T47D (cell line): ENCODE results near the gene B3GLCT.

Source experiments
- DNase-seq, 2 experiments: peaks; one replicate each; pipeline versions ENCODE4 v3.0.0 to v3.0.0-alpha.2; 2011 to 2012; ENCODE audit warnings: low read depth in 1 of 2, low spot score in 1 of 2
- JUND ChIP-seq: IDR thresholded peaks from 2 replicates; pipeline ENCODE4 v1.6.1; 2012; ENCODE audit warnings: low read depth
- in situ Hi-C: cut with HindIII; loops from 2 replicates; pipeline ENCODE4 v1.10.0; 2016; ENCODE audit warnings: low sequenced_read_pairs, low pct_unique_long_range_greater_than_20kb

B3GLCT gene

DNA sequence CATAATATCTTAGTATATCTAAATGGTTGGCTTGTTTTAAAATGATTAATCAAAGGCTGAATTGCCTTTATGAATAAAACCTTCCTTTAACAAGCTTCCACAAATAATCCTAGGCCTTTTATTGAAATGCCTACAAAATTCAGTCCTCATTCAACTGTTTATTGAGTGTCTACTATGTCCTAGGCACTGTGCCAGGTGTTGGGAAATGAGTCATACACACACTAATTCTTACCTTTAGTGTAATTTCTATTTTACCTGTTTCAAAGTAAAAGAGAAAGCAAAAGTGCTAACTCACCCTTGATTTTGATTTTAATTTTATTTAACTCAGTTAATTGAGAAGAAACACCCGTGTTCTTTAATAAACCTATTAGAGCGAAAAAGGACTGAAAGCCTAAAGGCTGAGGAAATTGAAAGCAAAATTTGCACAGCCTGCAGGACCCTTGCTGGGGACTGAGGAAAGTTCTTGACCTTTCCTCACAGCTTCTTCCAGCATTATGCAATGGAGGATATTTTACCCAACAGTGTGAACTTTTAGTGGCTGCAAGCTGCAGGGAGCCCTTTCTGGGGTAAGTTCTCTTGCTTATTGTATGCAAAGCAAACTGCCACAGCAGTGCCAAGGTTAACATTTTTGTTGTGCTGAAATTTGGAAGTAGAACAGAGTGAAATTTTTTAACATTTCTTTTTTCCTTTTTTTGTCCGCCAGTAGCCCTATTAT, 83.1 kb downstream of the B3GLCT start:
- DNase-seq: no peak
- in situ Hi-C loops: no loop called here
- no peak for TF ChIP-seq JUND

DNA sequence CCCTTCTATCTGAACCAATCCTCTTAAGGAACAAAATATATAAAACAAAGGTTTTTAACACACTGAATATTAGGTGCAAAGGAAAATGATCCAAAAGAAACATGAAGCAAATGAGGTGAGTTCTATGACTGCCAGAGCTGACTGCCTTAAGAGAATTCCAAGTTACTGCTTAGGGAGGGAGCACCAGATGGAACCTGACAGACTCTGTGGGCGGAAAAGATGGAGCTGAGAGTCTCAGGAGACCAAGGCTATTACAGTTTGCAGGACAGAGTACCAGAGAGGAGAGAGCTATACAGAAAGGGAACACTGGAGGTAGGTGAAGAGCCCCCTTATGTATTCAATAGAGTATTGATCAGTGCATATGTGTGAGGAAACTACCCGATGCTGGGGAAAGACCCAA, 87.2 kb downstream of the B3GLCT start:
- no peak for DNase-seq
- TF ChIP-seq JUND: no peak
- in situ Hi-C loops: no loop called here

DNA sequence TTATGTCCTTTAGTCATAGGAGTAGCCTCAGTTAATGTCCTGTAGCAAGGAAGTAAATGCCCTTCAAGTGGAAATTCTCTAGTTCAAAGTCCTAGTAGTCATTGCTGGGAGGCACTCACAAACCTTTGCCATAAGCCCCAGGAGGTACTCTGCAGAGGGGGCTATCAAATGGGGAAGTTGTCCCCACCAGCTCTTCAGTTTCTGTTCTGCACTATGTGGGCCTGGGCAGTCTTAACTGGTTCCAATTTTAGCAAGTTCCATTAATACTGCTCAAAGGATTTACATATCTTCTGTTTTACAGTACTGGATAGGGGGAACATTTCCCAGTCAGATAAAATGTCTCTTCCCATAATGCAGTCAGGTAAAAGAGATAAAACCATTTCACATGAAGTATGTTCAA, 101.3 kb downstream of the B3GLCT start:
- DNase-seq: no peak
- TF ChIP-seq JUND: no peak
- in situ Hi-C loops: no loop called here

DNA sequence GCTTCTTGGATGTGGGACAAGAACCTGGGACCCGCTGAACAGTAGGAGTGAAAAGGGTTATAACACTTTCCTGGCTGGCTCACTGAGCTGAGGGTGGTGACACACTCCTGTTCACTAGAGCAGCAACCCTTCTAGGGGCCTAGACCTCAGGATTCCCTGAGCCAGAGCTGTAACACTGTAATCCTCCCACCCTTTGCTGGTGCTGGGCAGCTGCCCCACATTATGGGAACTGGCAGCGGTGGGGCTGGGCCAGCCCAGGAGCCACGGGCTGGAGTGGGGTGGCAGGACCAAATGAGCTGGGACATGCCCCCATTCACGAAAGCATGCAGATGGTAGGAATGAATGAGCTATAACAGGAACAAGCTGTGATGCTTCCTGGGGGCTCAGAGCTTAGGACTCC, 110.6 kb downstream of the B3GLCT start:
- in situ Hi-C loops: no loop called here
- TF ChIP-seq JUND: no peak
- no peak for DNase-seq

DNA sequence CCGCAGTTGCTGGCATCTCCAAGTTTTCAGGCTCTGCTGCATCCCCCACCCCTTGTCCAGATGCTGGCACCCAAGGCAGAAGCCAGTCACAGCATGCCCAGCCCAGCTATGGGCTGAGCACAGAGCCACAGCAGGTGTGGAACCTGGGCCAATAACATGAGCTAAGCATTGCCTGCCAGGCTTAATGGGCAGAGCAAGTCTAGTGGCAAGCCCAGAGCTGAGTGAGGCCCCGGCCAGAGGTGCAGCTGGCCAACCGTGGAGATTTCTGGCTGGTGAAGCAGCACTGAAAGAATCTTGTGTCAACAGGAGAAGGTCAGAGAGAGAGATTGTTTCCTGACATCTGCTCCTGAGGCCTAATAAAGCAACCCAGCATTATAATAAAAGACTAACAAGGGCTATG, 111.0 kb downstream of the B3GLCT start:
- in situ Hi-C loops: no loop called here
- no peak for DNase-seq
- TF ChIP-seq JUND: no peak

DNA sequence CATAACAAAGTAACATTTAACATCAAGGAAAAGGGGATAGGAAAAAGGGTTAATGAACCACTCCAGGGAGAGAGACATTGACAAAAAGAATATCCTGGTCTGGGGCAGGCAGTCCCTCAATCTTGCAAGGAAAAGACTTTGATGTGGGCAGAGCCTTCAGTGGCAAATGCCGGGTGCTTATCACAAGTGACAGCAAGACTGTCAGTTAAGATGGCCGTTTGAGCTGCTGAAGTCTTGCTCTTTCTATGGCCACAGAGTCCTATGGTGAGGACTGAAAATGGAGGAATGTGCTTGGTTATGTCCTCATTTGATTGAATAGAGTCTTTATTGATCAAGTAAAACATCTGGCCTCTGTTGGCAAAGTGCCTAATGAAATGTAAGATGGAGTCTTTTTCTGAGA, 112.1 kb downstream of the B3GLCT start:
- no peak for DNase-seq
- in situ Hi-C loops: no loop called here
- TF ChIP-seq JUND: no peak

DNA sequence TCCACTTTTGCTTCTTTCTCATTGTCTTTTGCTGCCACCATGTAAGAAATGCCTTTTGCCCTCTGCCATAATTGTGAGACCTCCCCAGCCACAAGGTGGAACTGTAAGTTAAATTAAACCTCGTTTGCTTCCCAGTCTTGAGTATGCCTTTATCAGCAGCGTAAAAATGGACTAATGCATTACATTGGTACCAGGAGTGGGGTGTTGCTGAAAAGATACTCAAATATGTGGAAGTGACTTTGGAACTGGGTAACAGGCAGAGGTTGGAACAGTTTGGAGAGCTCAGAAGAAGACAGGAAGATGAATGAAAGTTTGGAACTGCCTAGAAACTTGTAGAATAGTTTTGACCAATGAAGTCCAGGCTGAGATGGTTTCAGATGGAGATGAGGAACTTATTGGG, 115.2 kb downstream of the B3GLCT start:
- TF ChIP-seq JUND: no peak
- DNase-seq: no peak
- in situ Hi-C loops: no loop called here

DNA sequence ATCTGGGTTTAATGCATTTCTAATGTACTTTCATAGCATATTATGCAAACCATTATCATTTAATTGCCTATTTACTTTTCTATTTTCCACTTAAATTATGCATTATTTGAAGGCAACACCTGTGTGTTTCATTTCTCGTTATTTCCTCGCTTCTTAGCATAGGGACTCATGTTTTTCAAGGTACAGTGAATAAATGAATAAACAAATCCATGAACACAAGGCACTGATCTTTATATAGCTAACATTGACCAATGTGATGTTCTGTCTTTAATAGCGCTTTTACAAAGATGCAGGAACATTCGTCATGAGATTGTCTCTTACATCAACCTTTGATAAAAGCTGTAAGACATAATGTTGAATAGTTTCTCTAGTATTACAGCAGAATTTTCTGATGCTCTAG, 121.2 kb downstream of the B3GLCT start:
- TF ChIP-seq JUND: no peak
- in situ Hi-C loops: no loop called here
- DNase-seq: no peak

DNA sequence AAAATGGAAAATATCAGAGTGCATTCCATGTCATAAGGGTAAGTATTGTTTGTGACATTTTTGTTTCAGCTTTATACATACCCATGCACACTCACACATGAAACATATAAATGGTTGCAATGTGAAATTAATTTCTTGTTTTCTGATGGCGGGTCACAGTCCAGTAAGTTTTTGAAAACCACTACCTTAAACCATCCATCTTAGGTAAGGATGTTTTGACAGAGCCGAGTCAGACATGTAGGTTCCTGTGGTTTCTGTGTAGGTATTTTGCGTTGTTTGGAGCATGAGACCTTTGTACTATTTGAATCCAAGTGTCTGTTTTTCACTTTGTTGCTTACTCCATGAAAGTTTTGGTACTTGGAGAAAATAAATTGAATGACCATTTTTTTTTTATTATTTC, 121.7 kb downstream of the B3GLCT start:
- no peak for TF ChIP-seq JUND
- DNase-seq: no peak
- in situ Hi-C loops: no loop called here

DNA sequence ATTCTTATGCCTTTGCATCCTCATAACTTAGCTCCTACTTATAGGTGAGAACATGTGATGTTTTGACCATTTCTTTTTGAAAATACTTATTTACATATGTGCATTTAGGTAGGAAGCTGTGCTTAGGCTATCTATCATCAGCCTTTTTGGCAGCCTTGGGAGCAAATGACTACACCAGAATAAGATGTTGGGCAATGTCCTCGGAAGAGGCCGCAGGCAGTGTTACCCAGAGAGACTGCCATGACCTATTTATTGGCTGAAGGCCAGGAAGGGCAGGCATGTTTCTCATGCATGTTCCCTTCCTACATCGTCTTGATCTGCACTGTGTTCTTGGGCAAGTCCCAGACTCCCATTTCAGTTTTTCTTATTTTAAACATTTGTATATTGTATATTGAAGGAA, 122.3 kb downstream of the B3GLCT start:
- DNase-seq: peak in 1 of 2 experiments; percentile 43
- in situ Hi-C loops: no loop called here
- TF ChIP-seq JUND: no peak

DNA sequence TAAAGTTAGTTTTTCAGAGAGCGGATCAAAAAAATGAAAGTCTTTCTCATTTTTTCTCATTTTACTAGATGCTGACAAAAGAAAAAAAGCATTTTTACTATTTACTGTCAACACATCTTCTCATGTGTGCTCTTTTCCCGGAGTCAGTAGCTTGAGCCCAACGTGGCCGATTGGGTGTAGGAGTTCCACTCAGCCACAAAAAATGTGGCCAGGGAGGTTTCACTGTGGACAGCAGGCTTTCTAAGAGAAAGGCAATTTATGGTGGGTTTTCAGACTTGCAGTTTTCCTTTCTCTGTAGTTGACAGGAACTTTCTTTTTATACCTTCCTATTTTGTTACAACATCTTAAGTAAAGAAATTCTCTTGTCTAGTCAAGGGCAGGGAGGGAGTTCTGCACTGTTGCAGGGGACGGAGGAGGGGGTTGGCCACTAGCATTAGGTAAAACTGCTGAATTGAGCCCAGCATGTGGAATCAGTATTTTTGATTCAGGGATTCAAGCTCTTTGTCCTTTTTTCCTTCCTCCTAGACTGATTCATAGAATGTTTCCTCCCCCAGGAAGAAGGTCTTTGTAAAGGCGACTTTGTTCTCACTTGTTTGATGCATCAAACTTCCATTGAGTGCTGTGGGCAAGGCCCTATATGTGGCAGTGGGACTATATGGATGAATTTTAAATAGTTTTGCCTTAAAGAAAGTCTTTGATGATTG, 123.1 kb downstream of the B3GLCT start:
- TF ChIP-seq JUND: no peak
- in situ Hi-C loops: no loop called here
- DNase-seq: no peak

DNA sequence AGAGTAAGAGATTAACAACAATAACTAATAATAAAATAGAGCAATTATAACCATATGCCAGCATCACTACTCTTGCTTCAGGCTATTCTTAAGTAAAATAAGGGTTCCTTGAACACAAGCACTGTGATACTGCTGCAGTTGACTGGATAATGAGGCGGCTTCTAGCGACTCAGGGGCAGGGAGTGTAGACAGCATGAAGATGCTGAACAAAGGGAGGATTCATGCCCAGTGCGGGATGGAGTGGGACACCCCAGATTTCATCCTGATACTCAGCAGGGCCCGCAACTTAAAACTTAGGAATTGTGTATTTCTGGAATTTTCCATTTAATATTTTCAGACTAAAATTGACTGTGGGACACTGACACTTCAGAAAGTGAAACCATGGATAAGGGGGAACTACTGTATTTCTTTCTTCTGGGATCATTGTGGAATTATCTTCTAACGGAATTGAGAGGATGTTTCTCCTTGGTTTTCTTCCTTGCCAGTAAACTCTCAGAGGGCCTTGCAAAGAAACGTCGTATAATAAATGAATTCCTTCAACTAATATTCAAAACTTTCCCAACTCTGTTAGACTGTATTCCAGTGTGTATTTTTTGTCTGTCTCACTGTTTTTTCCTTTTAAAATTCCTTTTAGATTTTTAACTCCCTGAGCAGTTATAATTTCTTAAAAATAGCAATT, 127.5 kb downstream of the B3GLCT start:
- TF ChIP-seq JUND: no peak
- DNase-seq: no peak
- in situ Hi-C loops: no loop called here

DNA sequence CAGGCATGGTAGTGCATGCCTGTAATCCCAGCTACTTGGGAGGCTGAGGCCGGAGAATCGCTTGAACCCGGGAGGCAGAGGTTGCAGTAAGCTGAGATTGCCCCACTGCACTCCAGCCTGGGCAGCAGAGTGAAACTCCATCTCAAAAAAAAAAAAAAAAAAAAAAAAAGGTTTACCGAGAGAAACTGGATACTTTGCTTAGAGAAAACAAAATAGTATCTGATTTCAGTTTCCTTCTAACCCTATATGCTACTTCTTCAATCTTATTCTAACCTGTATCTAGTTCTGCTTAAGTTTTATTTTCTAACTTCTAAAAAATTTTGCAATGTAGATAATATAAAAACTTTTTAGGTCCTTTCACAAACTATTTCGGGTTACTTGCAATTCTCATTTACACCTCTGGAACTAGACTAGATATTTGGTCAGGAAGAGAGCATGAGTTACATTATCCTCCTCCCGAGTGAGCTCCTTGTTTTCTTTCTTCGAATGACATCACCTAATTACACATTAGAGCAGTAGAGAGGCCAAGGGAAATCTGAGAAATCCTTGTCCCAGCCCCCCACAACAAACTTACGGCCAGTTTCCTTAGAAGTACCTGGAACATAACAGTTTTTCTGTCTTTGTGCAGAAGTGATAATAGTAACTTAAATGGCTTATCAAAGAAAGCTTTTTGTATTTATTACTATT, 128.9 kb downstream of the B3GLCT start:
- DNase-seq: peak; percentile 14 to 16
- in situ Hi-C loops: no loop called here
- no peak for TF ChIP-seq JUND
